Measurements from ENCODE around the gene NFIA.

NFIA gene

DNA sequence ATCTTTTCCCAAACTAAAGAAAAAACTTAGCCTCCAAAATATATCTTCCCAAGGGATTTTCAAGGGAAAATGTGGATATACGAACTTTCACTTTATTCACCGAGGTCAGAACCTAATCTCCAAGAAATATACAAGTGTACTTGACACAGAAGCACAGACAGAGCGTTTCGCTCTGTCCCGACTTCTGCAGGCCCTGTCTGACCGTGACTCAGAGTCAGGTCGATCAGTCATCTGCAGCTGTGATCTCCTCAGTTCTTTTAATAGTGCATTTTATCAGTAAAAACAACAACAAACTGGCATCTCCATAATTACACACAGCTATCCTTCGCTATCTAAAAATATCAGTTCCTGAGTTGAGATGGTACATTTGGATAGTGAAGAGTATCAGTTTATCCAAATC is 416.0 kb downstream of the NFIA start:
- no peak for DNase-seq (ENCODE audit: low read depth)

GRCh38 chr1:61501971-61502916 is 419.9 kb downstream of the NFIA start:
- no peak for DNase-seq (ENCODE audit: low read depth)

DNA sequence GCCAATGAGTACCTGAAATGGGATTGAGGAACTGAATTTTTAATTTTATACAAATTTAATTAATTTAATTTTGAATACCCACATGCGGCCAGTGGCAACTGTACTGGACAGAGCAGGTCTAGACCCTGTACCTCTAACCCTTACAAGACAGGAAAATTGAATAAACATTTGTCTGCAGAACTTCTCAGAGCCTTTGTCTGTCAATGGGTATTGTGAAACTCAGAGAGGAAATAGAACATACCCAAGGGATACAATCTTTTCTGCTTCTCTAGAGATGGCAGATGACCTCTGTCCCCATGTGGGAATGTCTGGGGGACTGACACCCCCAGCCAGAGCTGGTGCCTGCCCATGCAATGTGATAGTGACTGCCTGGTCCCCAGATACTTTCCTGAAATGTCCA is 421.9 kb downstream of the NFIA start:
- DNase-seq (ENCODE audit: low read depth) = no peak

- no peak for DNase-seq (ENCODE audit: low read depth)
These were observed 422.6 kb downstream of the NFIA start for GRCh38 chr1:61504852-61505390.

DNA sequence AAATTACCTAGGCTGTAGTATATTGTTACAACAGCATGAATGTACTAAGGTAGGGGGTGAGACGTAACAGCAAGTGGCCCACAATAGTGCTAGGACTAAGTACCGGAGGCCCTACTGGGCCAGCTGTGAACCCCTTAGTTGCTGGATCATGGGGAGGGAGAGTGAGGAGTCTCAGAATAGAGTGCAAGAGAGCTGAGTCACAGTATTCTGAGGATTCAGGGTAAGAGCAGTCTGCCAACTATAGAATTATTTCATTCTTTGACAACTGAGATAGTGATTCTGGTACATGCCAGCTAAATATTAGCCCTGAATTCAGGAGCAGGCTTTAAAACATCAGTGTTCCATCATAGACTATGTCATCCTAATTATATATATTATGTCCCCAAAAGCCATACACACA is 423.9 kb downstream of the NFIA start:
- no peak for DNase-seq (ENCODE audit: low read depth)

GRCh38 chr1:61506944-61507500 is 424.7 kb downstream of the NFIA start:
- DNase-seq (ENCODE audit: low read depth) = no peak

All from GM04503 (cell line).